Caco-2 (cell line): ENCODE results near the gene SLX4IP. TPM values are rescaled to one million over a fixed set of nuclear protein-coding genes. Genes with fewer than 3 reads are reported as not detected.
A peak's percentile ranks its signal among the peaks of the same experiment; 100 is the strongest.

Source experiments
- BruUV-seq: library from RNA; stranded (reverse); fragments of 400-500 nt; replicated peaks from 2 replicates; lab custom pipeline; 2021; lab: Mats Ljungman, UMichigan
- CTCF ChIA-PET: fragments of 300-600 bp; sonication (Branson Sonifier 250); formaldehyde crosslinking; loops from one replicate; lab custom pipeline; 2022; ENCODE audit warnings: antibody characterized with exemption; lab: Charles Lee
- POLR2A ChIA-PET: fragments of 300-600 bp; sonication (Branson Sonifier 250); formaldehyde crosslinking; loops from one replicate; lab custom pipeline; 2022; ENCODE audit warnings: antibody characterized with exemption; lab: Charles Lee
- DNase-seq, 2 experiments: peaks; one replicate each; pipeline versions ENCODE4 v3.0.0 to v3.0.0-alpha.2; 2020 to 2022
- H3K27me3 ChIP-seq: replicated peaks from 2 replicates; pipeline ENCODE4 v1.6.0; 2011; ENCODE audit warnings: low read length; ENCODE audit not compliant: control insufficient read depth, insufficient read depth
- H3K36me3 ChIP-seq: 2 replicates; pipeline ENCODE4 v1.5.1; 2011; ENCODE audit warnings: low read length; ENCODE audit not compliant: control insufficient read depth, insufficient read depth
- H3K4me1 ChIP-seq: fragments of 250-450 bp; sonication (Bioruptor Pico); 2 replicates; pipeline ENCODE4 v1.5.1; 2020; ENCODE audit warnings: mild to moderate bottlenecking
- H3K4me3 ChIP-seq: 2 replicates; pipeline ENCODE4 v1.5.1; 2011; ENCODE audit warnings: low read depth, mild to moderate bottlenecking, control low read depth, low read length
- H3K9me3 ChIP-seq: fragments of 250-450 bp; sonication (Bioruptor Pico); 2 replicates; pipeline ENCODE4 v1.5.1; 2020; ENCODE audit warnings: mild to moderate bottlenecking, moderate library complexity
- H3K27ac Mint-ChIP-seq: one replicate; pipeline ENCODE4 v1.8.0; 2022; ENCODE audit warnings: mixed read lengths; ENCODE audit not compliant: unreplicated experiment
- H3K27me3 Mint-ChIP-seq: one replicate; pipeline ENCODE4 v1.8.0; 2022; ENCODE audit warnings: mixed read lengths; ENCODE audit not compliant: insufficient read depth, unreplicated experiment
- H3K36me3 Mint-ChIP-seq: one replicate; pipeline ENCODE4 v1.8.0; 2022; ENCODE audit warnings: mild to moderate bottlenecking, mixed read lengths; ENCODE audit not compliant: insufficient read depth, unreplicated experiment
- H3K4me1 Mint-ChIP-seq: one replicate; pipeline ENCODE4 v1.8.0; 2022; ENCODE audit warnings: low read depth, mixed read lengths; ENCODE audit not compliant: unreplicated experiment
- H3K4me3 Mint-ChIP-seq: one replicate; pipeline ENCODE4 v1.8.0; 2022; ENCODE audit warnings: mild to moderate bottlenecking, moderate library complexity, mixed read lengths; ENCODE audit not compliant: unreplicated experiment
- H3K9me3 Mint-ChIP-seq: one replicate; pipeline ENCODE4 v1.8.0; 2022; ENCODE audit warnings: mixed read lengths; ENCODE audit not compliant: unreplicated experiment
- CTCF ChIP-seq, 2 experiments: fragments of 200-600 bp in 1 of 2; IDR thresholded peaks; 1 replicate in 1 of 2; 2 replicates in 1 of 2; pipeline versions ENCODE4 v1.5.1 to v1.8.0; 2011 to 2022; ENCODE audit warnings: antibody characterized with exemption in 1 of 2, control low read depth in 1 of 2, inconsistent platforms in 1 of 2, low read depth in 1 of 2, low read length in 1 of 2, mild to moderate bottlenecking in 1 of 2, moderate library complexity in 1 of 2; ENCODE audit not compliant: insufficient read depth in 1 of 2, severe bottlenecking in 1 of 2, unreplicated experiment in 1 of 2
- intact Hi-C: fragments of 100-400 bp; cut with micrococcal nuclease; formaldehyde crosslinking; loops from one replicate; pipeline ENCODE4 v1.10.0; 2022; ENCODE audit not compliant: unreplicated experiment
- total RNA-seq: library from RNA; stranded (reverse); gene quantifications from 2 replicates; pipeline ENCODE4 v1.2.3, GENCODE V29; 2022

Gene SLX4IP
- total RNA-seq, 1 experiment from 2014 or later, result 8.5 TPM

- no peaks in the 10 kb centered on the region for H3K9me3 Mint-ChIP-seq
- peaks cover 5% of the 10 kb centered on the region; the same call in 1 of the 2 replicates for H3K4me1 ChIP-seq
- ChIA-PET CTCF (interaction anchor here (1.0 to 1.3 kb wide), 2 partner anchors 9 to 13 kb away, joined by 3 to 4 read pairs; no protein-coding TSS in a partner anchor), POLR2A (interaction anchor here (0.6 to 2.0 kb wide), 7 partner anchors 10 to 594 kb away, joined by 3 to 14 read pairs (median 5); no protein-coding TSS in a partner anchor)
- peaks cover 14% of the 10 kb centered on the region for H3K4me1 Mint-ChIP-seq
- H3K27me3 Mint-ChIP-seq, result peaks cover 2% of the 10 kb centered on the region
- no peak for TF ChIP-seq CTCF (IDR thresholded peaks at IDR 0.05; ENCODE audit: insufficient read depth in 1 of 2, low read depth in 1 of 2, low read length in 1 of 2, severe bottlenecking in 1 of 2, unreplicated experiment in 1 of 2)
- H3K27ac Mint-ChIP-seq, result peak overlapping the region; percentile 98
- peak overlapping the region; percentile 97 for H3K4me3 ChIP-seq
- TSS peak; percentile 65 for BruUV-seq
- peak overlapping the region; percentile 100 for H3K4me3 Mint-ChIP-seq
- H3K36me3 ChIP-seq, result peaks cover 4% of the 10 kb centered on the region; the same call in 1 of the 2 replicates
- DNase-seq, result peak in 1 of 2 experiments; percentile 46
- H3K27me3 ChIP-seq, result no peaks in the 10 kb centered on the region
- intact Hi-C loops, result loop anchor here (10.0 kb wide), 1 partner anchor 781 kb away; no protein-coding TSS in a partner anchor
- no peaks in the 10 kb centered on the region for H3K9me3 ChIP-seq
- peaks cover 58% of the 10 kb centered on the region for H3K36me3 Mint-ChIP-seq
Observed at GRCh38 chr20:10673176-10673841, 238.2 kb downstream of the SLX4IP start.

GRCh38 chr20:10673842-10674683, 239.0 kb downstream of the SLX4IP start, which contains the start of gene JAG1:
Gene JAG1, minus strand, starts transcription at chr20:10673999. Its CDS starts 469 bp downstream, at chr20:10673530.
- peaks cover 2% of the 10 kb centered on the region for H3K27me3 Mint-ChIP-seq
- H3K27me3 ChIP-seq, result no peaks in the 10 kb centered on the region
- CTCF ChIA-PET, result interaction anchor here (0.6 to 1.6 kb wide), 11 partner anchors 10 to 1020 kb away, joined by 3 to 7 read pairs (median 4); no protein-coding TSS in a partner anchor

More at GRCh38 chr20:10673842-10674683, 239.0 kb downstream of the SLX4IP start, which contains the start of gene JAG1:
- peak within 1 kb of the TSS; percentile 100 for H3K4me3 Mint-ChIP-seq
- Histone ChIP-seq H3K4me3 (peak within 1 kb of the TSS; percentile 97), H3K4me1 (peaks cover under 1% of the 10 kb centered on the region; the same call in 1 of the 2 replicates), H3K9me3 (no peaks in the 10 kb centered on the region), H3K36me3 (peaks cover 4% of the 10 kb centered on the region; the same call in 1 of the 2 replicates)
- DNase-seq, result peak; percentile 98 to 99
- POLR2A ChIA-PET, result interaction anchor here (0.6 to 2.0 kb wide), 10 partner anchors 9 to 593 kb away, joined by 3 to 14 read pairs (median 3); no protein-coding TSS in a partner anchor
- H3K36me3 Mint-ChIP-seq, result peaks cover 51% of the 10 kb centered on the region
- TF ChIP-seq CTCF (IDR thresholded peaks at IDR 0.05; ENCODE audit: insufficient read depth in 1 of 2, low read depth in 1 of 2, low read length in 1 of 2, severe bottlenecking in 1 of 2, unreplicated experiment in 1 of 2), result no peak
- intact Hi-C loops, result loop anchor here (1.0 to 10.0 kb wide), 12 partner anchors 14 to 781 kb away; partner anchors contain the start of gene MKKS
- BruUV-seq, result no TSS peak
- peaks cover 14% of the 10 kb centered on the region for H3K4me1 Mint-ChIP-seq
- H3K27ac Mint-ChIP-seq, result peak within 1 kb of the TSS; percentile 98
- H3K9me3 Mint-ChIP-seq, result no peaks in the 10 kb centered on the region
